GM19193 (cell line): Measurements from ENCODE around the gene KSR2.

Experiments
- POLR2A ChIP-seq: IDR thresholded peaks from 4 replicates; pipeline ENCODE4 v1.6.1; 2011; ENCODE audit not compliant: insufficient read depth, insufficient read length; ENCODE audit errors: extremely low read depth

KSR2 gene

GRCh38 chr12:117437516-117438255 is 531.1 kb downstream of the KSR2 start:
- no peak for TF ChIP-seq POLR2A

DNA sequence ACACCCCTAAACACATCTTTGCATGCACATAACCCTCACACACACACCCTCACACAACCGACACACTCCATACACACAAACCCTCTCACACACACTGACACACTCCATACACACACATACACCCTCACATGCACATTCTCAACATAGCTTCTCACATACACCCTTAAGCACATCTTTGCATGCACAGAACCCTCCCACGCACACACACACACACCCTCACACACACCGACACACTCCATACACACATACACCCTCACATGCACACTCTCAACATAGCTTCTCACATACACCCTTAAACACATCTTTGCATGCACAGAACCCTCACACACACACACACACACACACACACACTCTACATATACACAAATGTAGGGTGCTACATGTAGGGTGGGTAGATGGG is 534.9 kb downstream of the KSR2 start:
- TF ChIP-seq POLR2A, result no peak

DNA sequence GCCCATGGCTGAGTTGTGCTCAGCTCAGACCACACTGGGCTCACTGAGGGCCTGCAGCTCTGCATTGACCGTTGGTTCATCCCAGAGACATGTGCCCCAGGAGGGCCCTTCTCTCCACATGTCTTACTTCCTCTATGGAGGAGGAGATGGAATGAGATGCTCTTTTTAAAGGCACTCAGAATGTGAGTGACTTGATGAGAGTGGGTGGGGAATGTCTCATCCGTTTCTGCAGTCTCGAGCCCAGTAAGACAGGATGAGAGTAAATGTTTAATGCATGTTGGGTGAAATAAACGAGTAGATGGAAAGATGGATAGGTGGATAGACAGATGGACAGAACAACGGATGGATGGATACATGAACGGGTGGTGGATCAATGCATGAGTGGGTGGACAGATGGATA is 538.5 kb downstream of the KSR2 start:
- TF ChIP-seq POLR2A, result no peak

GRCh38 chr12:117427211-117427610 is 541.6 kb downstream of the KSR2 start:
- TF ChIP-seq POLR2A, result no peak

- no peak for TF ChIP-seq POLR2A
Measured at GRCh38 chr12:117421987-117422386, 546.8 kb downstream of the KSR2 start.

DNA sequence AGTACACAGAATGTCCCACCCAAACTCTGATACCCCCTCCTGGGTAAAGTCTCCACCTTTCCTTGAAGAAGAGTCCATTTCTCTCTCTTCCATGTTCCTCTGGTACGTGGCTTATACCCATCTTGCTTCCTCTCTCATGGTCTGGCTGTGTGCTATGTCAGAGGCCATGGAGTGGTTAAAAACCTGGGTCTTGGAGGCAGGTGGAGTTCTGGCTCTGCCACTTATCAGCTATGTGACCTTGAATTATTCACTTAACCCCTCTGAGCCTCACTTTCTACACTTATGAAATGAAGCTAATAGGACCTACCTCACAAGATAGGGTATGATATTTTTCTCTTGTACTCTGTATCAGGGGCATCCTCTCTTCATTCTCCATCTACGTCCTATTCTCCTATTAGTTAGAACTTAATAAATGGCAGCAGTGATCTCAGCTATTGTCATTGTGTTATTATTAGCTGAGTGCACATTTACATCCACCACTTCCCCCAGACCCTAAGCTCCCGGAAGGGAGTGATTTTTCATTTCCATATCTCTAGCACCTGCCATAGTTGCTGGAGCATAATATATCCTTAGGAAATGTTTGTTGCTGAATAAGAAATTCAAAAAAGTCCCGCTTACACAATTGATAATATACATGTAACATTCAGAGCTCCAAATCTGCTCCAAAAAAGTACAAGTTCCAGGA is 547.6 kb downstream of the KSR2 start:
- TF ChIP-seq POLR2A, result no peak

GRCh38 chr12:117417004-117417403 is 551.8 kb downstream of the KSR2 start:
- no peak for TF ChIP-seq POLR2A

DNA sequence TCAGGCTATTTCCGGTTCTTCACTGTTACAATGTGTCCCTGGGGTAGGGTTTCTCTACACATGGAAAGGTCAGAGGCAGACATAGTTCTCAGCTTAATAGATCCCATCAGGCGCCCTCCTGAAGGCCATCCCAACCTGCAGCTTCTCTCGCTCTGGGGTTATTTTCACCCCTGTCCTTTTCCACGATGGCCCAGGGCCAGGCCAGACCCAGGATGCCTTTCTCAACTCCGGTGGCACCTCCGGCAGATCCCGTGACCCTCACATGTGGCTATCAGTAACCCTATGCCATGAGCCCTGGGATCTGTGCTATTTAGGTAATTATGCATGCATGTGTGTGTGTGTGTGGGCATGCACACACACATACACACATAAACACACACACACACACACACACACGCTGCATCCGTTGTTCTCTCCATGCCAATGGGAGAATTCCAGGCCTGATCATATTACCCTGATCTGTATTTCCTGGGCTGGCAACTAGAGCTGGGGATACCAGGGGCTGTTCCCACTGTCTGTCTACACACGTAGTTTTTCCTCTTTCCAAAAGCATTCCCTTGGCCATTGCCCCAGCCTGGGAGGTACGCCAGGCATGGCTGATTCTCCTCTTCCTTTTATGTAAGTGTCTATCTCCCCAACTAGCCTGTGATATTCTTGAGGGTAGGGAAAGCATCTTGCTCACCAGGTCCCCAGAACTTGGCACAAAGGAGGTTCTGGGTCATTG is 556.2 kb downstream of the KSR2 start:
- TF ChIP-seq POLR2A, result no peak

GRCh38 chr12:117409286-117409685 is 559.5 kb downstream of the KSR2 start:
- TF ChIP-seq POLR2A, result no peak

DNA sequence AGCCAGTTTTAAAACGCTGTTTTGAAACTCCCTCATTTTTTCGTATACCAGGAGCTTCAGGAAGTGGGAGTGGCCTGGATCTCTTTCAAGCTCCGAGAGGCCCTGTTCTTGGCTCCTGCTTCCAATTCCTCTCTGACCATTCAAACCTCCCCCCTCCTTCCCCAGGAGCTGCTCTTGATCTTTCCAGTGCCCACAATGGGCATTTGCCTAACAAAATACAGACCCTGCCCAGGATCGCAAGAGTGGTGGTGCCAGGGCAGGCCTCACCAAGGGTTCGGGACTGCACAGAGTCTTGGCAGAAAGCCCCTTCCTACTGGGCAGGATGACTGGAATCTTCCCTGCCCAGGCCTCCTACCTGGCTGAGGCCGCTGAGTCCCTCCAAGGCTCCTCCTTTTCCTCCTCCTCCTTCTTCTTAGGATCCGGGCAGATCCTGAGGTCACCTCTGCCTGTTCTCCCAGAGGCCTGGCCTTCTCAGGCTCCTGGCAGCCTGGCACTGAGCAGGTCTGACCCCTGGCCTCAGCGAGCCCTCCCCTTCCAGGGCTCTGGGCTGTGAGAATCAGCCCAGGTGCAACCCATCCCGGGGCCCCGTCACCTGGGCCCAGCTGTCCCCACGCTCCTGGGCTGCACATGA is 560.5 kb downstream of the KSR2 start:
- TF ChIP-seq POLR2A, result no peak

DNA sequence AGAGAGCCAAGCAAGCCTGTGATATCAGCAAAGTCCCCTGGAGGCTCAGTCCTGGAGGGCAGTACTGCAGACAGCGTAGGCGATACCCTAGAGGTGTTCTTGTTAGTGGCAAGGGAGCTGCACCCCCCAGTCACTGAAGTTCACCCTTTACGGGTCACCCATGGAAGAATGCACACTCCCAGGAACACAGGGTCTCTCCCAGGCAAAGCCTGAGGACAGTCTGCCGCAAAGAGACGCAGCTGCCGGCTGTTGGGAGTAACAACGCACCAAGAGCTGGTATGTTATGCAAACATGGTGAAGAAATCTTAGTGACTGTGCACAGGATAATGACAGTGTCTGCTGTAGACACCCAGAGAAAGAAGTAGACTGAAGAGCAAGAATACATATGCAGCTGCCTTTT is 563.9 kb downstream of the KSR2 start:
- no peak for TF ChIP-seq POLR2A

DNA sequence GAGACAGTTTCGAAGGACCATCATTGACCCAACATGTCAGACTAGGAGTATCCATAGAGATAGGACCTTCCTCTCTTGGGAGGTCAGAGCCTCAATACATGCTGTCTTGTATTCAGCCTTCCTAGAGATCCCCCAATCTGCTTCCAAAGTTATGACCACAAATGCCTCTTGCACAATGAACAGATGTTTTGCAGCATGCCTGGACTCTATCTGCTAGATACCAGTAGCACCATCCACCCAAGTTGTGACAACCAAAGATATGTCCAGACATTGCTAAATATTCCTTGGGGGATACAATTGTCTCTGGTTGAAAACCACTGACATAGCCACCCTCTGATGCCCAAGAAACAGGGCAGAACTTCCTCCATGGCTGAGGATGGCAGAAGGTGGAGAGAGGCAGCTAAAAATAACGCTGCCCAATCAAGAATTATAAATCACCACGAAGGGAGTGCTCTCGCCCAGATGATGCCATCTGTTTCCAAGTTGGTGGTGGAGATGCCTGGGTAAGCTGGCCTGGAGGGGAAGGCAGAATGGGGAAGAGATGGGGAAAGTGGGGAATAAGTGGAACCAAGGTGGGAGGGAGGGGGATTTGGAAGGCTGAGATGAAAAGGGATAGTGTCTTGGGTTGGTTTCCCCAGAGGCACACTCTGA is 564.5 kb downstream of the KSR2 start:
- TF ChIP-seq POLR2A, result no peak

DNA sequence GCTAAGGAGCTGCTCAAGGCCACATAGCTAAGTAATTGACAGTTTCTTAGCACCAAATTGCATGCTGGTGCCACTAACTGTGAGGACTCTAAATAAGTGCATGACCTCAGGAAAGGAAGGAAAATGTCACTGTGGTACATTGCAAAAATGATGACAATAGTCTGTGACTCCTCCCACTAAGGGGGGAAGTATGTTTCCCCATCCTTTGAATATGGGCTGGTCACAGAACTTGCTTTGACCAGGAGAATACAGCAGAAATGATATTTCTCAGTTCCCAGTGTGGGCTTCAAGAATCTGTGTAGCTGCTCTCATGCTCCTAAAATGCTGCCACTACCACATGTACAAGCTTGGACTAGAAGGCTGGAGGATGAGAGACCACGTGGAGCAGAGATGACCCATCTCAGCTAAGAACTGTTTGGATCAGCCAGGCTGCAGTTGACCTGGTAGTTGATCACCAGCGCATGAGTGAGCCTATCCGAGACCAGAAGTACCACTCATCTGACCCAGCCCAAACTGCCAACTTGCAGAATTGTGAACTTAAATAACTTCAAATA is 565.1 kb downstream of the KSR2 start:
- TF ChIP-seq POLR2A, result no peak
